Adrenal gland (tissue), 5 donors: ENCODE measurements around the gene AHI1.

Source experiments
- CTCF ChIP-seq, 6 experiments: fragments of 450-650 bp in 4 of 6; fragments of 200-600 bp in 2 of 6; sonication (generic) in 1 of 6; IDR thresholded peaks; 1 replicate in 5 of 6; 2 replicates in 1 of 6; pipeline versions ENCODE4 v1.5.1 to v1.8.0; 2016 to 2021; ENCODE audit warnings: antibody characterized with exemption in 6 of 6, mild to moderate bottlenecking in 2 of 6, moderate library complexity in 1 of 6
- POLR2A ChIP-seq, 2 donors: fragments of 450-650 bp; IDR thresholded peaks; one replicate each; pipeline ENCODE4 v1.6.1; 2017; ENCODE audit warnings: antibody characterized with exemption in 2 of 2, mild to moderate bottlenecking in 2 of 2, moderate library complexity in 1 of 2
- donor health status: DM: no; HTN: no; CAD: no.

- TF ChIP-seq POLR2A (IDR thresholded peaks at IDR 0.05) (no peak), CTCF (IDR thresholded peaks at IDR 0.05) (no peak)
Measured at GRCh38 chr6:135434095-135434494, 63.4 kb downstream of the AHI1 start.
